ENCODE data around the gene GNB1L.
A peak's percentile ranks its signal among the peaks of the same experiment; 100 is the strongest.

DNA sequence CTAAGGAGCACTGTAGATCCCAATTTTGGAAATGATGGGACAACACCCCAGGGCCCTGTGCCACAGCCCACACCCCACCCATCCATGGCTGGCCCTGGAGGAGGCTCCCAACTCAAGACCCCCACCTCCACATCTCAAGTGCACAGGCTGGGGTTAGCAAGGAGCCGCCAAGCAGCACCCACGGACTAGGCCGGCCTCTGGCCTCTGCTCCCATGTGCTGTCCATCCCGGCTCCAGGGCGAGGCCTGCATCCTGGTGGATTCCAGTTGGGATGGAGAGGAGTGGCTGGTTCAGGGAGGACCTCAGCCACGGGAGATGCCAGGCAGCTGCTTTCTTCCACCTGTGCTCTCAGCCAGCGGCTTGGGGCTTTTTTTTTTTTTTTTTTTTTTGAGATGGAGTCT lies 43.5 kb upstream of the GNB1L start:
- TF ChIP-seq, protein P1, sequence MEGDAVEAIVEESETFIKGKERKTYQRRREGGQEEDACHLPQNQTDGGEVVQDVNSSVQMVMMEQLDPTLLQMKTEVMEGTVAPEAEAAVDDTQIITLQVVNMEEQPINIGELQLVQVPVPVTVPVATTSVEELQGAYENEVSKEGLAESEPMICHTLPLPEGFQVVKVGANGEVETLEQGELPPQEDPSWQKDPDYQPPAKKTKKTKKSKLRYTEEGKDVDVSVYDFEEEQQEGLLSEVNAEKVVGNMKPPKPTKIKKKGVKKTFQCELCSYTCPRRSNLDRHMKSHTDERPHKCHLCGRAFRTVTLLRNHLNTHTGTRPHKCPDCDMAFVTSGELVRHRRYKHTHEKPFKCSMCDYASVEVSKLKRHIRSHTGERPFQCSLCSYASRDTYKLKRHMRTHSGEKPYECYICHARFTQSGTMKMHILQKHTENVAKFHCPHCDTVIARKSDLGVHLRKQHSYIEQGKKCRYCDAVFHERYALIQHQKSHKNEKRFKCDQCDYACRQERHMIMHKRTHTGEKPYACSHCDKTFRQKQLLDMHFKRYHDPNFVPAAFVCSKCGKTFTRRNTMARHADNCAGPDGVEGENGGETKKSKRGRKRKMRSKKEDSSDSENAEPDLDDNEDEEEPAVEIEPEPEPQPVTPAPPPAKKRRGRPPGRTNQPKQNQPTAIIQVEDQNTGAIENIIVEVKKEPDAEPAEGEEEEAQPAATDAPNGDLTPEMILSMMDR (IDR thresholded peaks at IDR 0.05 in 2 of 3, conservative IDR thresholded peaks at IDR 0.05 in 1 of 3; ENCODE audit: insufficient read depth in 2 of 3, low read depth in 1 of 3, low read length in 3 of 3), result no peak
- TF ChIP-seq PTBP1 (IDR thresholded peaks at IDR 0.05; ENCODE audit: low read depth, low read length) (no peak), GABPB1 (CRISPR knock-in tag; IDR thresholded peaks at IDR 0.05) (no peak), NR2C2 (CRISPR knock-in tag; IDR thresholded peaks at IDR 0.05) (no peak), NR2C2 (tag; IDR thresholded peaks at IDR 0.05) (no peak), SMARCC2 (IDR thresholded peaks at IDR 0.05; ENCODE audit: low read depth) (no peak), ZNF121 (CRISPR knock-in tag; conservative IDR thresholded peaks at IDR 0.05) (no peak), CXXC5 (CRISPR knock-in tag; IDR thresholded peaks at IDR 0.05) (no peak), RFX1 (IDR thresholded peaks at IDR 0.05) (no peak), SP1 (CRISPR knock-in tag; IDR thresholded peaks at IDR 0.05) (no peak), PHF21A (IDR thresholded peaks at IDR 0.05; ENCODE audit: borderline replicate concordance, low read depth) (no peak)
- TF ChIP-seq, protein P2, sequence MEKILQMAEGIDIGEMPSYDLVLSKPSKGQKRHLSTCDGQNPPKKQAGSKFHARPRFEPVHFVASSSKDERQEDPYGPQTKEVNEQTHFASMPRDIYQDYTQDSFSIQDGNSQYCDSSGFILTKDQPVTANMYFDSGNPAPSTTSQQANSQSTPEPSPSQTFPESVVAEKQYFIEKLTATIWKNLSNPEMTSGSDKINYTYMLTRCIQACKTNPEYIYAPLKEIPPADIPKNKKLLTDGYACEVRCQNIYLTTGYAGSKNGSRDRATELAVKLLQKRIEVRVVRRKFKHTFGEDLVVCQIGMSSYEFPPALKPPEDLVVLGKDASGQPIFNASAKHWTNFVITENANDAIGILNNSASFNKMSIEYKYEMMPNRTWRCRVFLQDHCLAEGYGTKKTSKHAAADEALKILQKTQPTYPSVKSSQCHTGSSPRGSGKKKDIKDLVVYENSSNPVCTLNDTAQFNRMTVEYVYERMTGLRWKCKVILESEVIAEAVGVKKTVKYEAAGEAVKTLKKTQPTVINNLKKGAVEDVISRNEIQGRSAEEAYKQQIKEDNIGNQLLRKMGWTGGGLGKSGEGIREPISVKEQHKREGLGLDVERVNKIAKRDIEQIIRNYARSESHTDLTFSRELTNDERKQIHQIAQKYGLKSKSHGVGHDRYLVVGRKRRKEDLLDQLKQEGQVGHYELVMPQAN (IDR thresholded peaks at IDR 0.05; ENCODE audit: borderline replicate concordance), result no peak
- TF ChIP-seq, protein P3, sequence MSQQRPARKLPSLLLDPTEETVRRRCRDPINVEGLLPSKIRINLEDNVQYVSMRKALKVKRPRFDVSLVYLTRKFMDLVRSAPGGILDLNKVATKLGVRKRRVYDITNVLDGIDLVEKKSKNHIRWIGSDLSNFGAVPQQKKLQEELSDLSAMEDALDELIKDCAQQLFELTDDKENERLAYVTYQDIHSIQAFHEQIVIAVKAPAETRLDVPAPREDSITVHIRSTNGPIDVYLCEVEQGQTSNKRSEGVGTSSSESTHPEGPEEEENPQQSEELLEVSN (IDR thresholded peaks at IDR 0.05; ENCODE audit: borderline replicate concordance in 1 of 2, extremely low read depth in 1 of 2, insufficient read depth in 1 of 2, insufficient read length in 1 of 2, low read depth in 1 of 2, low read length in 1 of 2, poor library complexity in 1 of 2, severe bottlenecking in 1 of 2), result no peak
- TF ChIP-seq, protein P4, sequence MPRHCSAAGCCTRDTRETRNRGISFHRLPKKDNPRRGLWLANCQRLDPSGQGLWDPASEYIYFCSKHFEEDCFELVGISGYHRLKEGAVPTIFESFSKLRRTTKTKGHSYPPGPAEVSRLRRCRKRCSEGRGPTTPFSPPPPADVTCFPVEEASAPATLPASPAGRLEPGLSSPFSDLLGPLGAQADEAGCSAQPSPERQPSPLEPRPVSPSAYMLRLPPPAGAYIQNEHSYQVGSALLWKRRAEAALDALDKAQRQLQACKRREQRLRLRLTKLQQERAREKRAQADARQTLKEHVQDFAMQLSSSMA (CRISPR knock-in tag; IDR thresholded peaks at IDR 0.05), result 0 out of 2 replicates have a peak, but pooled peaks have one; percentile 33
